Measurements from ENCODE around the gene ACO2. TPM values are rescaled to one million over a fixed set of nuclear protein-coding genes. Genes with fewer than 3 reads are reported as not detected.

The ACO2 gene
- total RNA-seq, 1 experiment from 2014 or later, result 71.5 TPM

DNA sequence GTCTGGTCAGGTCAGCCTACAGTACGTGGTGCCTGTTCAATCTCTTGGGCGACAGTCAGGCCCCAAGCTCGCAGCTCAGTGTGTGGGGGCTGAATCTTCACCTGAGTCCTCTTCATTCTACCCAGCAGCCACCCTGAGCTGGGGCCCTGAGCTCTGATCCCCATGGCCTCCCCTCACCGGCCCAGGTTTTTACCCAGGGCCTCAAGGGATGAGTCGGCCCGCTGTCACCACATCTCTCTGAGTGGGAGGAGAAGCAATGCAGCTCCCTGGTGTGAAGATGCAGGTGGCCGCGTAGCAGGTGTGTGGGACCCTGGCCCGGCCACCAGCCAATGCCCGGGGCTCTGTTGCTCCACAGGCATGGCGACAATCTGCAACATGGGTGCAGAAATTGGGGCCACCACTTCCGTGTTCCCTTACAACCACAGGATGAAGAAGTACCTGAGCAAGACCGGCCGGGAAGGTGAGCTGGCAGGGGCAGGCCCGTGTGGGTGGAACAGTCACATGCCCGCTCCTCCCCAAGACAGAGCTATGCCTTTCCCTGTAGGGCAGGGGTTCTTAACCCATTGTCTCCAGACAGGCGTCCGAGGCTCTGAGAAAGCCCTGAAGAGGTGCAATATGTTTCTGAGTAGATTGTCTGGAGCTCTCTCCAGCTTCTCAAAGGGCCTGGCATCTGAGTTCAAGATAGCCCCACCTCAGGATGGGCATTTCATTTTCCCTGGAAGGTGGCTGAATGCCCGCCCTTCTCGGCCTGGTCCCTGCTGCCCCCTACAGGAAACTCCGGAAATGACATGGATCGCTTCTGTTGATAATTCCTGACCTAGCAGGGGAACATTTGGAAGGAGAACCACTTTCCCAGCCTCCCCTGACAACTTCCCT, 48.5 kb downstream of the ACO2 start:
- ChIA-PET POLR2A (no interaction called here), CTCF (interaction anchor here (2.3 kb wide), 1 partner anchor 114 kb away, joined by 11 read pairs; no protein-coding TSS in a partner anchor)
- no peak overlapping the region for H3K27ac ChIP-seq (ENCODE audit: low read length)
- no peaks in the 10 kb centered on the region for H3K27me3 ChIP-seq (ENCODE audit: control insufficient read depth, insufficient read depth, low read length)
- TF ChIP-seq POLR2AphosphoS5 (IDR thresholded peaks at IDR 0.05; ENCODE audit: low read depth, low read length) (no peak), SIN3A (IDR thresholded peaks at IDR 0.05; ENCODE audit: borderline replicate concordance, insufficient read depth, low read depth, low read length) (no peak), TCF7L2 (IDR thresholded peaks at IDR 0.05; ENCODE audit: low read depth, low read length) (no peak)
- TF ChIP-seq, protein P1, sequence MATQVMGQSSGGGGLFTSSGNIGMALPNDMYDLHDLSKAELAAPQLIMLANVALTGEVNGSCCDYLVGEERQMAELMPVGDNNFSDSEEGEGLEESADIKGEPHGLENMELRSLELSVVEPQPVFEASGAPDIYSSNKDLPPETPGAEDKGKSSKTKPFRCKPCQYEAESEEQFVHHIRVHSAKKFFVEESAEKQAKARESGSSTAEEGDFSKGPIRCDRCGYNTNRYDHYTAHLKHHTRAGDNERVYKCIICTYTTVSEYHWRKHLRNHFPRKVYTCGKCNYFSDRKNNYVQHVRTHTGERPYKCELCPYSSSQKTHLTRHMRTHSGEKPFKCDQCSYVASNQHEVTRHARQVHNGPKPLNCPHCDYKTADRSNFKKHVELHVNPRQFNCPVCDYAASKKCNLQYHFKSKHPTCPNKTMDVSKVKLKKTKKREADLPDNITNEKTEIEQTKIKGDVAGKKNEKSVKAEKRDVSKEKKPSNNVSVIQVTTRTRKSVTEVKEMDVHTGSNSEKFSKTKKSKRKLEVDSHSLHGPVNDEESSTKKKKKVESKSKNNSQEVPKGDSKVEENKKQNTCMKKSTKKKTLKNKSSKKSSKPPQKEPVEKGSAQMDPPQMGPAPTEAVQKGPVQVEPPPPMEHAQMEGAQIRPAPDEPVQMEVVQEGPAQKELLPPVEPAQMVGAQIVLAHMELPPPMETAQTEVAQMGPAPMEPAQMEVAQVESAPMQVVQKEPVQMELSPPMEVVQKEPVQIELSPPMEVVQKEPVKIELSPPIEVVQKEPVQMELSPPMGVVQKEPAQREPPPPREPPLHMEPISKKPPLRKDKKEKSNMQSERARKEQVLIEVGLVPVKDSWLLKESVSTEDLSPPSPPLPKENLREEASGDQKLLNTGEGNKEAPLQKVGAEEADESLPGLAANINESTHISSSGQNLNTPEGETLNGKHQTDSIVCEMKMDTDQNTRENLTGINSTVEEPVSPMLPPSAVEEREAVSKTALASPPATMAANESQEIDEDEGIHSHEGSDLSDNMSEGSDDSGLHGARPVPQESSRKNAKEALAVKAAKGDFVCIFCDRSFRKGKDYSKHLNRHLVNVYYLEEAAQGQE (IDR thresholded peaks at IDR 0.05; ENCODE audit: insufficient read depth in 1 of 2, low read depth in 2 of 2, low read length in 1 of 2), result no peak
- TF ChIP-seq, protein P2, sequence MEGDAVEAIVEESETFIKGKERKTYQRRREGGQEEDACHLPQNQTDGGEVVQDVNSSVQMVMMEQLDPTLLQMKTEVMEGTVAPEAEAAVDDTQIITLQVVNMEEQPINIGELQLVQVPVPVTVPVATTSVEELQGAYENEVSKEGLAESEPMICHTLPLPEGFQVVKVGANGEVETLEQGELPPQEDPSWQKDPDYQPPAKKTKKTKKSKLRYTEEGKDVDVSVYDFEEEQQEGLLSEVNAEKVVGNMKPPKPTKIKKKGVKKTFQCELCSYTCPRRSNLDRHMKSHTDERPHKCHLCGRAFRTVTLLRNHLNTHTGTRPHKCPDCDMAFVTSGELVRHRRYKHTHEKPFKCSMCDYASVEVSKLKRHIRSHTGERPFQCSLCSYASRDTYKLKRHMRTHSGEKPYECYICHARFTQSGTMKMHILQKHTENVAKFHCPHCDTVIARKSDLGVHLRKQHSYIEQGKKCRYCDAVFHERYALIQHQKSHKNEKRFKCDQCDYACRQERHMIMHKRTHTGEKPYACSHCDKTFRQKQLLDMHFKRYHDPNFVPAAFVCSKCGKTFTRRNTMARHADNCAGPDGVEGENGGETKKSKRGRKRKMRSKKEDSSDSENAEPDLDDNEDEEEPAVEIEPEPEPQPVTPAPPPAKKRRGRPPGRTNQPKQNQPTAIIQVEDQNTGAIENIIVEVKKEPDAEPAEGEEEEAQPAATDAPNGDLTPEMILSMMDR (IDR thresholded peaks at IDR 0.05), result peak; percentile 90
- in situ Hi-C loops (cut with HindIII; ENCODE audit: low pct_unique_long_range_greater_than_20kb, low sequenced_read_pairs), result no loop called here
- BruUV-seq (replicated peaks), result no TSS peak
- no peaks in the 10 kb centered on the region; the same call in 1 of the 2 replicates for H3K36me3 ChIP-seq (ENCODE audit: control insufficient read depth, insufficient read depth, low read length)
- no peak overlapping the region for H3K4me3 ChIP-seq (ENCODE audit: low read depth in 2 of 2, low read length in 2 of 2)
- intact Hi-C loops (cut with micrococcal nuclease; ENCODE audit: unreplicated experiment), result loop anchor here (5.0 kb wide), 1 partner anchor 115 kb away; no protein-coding TSS in a partner anchor
- peak; percentile 73 for ATAC-seq
- H3K9me3 ChIP-seq (ENCODE audit: control insufficient read depth, insufficient read depth, low read depth, low read length), result no peaks in the 10 kb centered on the region
- DNase-seq (ENCODE audit: low read depth, low spot score), result no peak
- no peaks in the 10 kb centered on the region for H3K4me1 ChIP-seq (ENCODE audit: control insufficient read depth, insufficient read depth, low read length)

DNA sequence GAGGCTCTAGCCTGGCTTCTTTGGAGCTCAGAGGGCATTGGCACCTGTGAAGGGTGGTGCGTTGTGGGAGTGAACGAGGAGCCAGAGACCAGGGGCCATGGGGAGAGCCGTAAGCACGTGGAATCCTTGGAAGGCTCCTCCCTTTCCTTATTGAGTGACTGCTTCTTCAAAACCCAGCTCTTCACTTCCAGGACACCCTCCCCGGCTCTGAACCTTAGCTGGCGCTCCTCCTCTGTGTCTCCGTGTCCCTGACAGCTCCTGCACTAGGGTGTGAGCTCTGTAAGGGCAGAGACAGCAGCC, 49.1 kb downstream of the ACO2 start:
- no peak for DNase-seq (ENCODE audit: low read depth, low spot score)
- ChIA-PET POLR2A (interaction anchor here (0.7 kb wide), 1 partner anchor 125 kb away, joined by 4 read pairs; no protein-coding TSS in a partner anchor), CTCF (interaction anchor here (0.7 to 2.3 kb wide), 2 partner anchors 115 to 540 kb away, joined by 5 to 11 read pairs; no protein-coding TSS in a partner anchor)
- in situ Hi-C loops (cut with HindIII; ENCODE audit: low pct_unique_long_range_greater_than_20kb, low sequenced_read_pairs) (no loop called here), intact Hi-C loops (cut with micrococcal nuclease; ENCODE audit: unreplicated experiment) (loop anchor here (5.0 kb wide), 1 partner anchor 116 kb away; no protein-coding TSS in a partner anchor)
- ATAC-seq, result no peak
- TF ChIP-seq POLR2AphosphoS5 (IDR thresholded peaks at IDR 0.05; ENCODE audit: low read depth, low read length), result no peak
- TF ChIP-seq, protein P1 (IDR thresholded peaks at IDR 0.05; ENCODE audit: insufficient read depth in 1 of 2, low read depth in 2 of 2, low read length in 1 of 2), result no peak
- no peak for TF ChIP-seq SIN3A (IDR thresholded peaks at IDR 0.05; ENCODE audit: borderline replicate concordance, insufficient read depth, low read depth, low read length)
- TF ChIP-seq, protein P2 (IDR thresholded peaks at IDR 0.05), result peak; percentile 63
- Histone ChIP-seq H3K4me3 (ENCODE audit: low read depth in 2 of 2, low read length in 2 of 2) (no peak overlapping the region), H3K27ac (ENCODE audit: low read length) (no peak overlapping the region), H3K4me1 (ENCODE audit: control insufficient read depth, insufficient read depth, low read length) (no peaks in the 10 kb centered on the region), H3K9me3 (ENCODE audit: control insufficient read depth, insufficient read depth, low read depth, low read length) (no peaks in the 10 kb centered on the region), H3K36me3 (ENCODE audit: control insufficient read depth, insufficient read depth, low read length) (no peaks in the 10 kb centered on the region; the same call in 1 of the 2 replicates), H3K27me3 (ENCODE audit: control insufficient read depth, insufficient read depth, low read length) (no peaks in the 10 kb centered on the region)
- BruUV-seq (replicated peaks), result no TSS peak
